PFSK-1 (cell line): ENCODE measurements around the gene XCR1.

Experiments
- FOXP2 ChIP-seq: optimal IDR thresholded peaks from 2 replicates; pipeline ENCODE3; 2011; ENCODE audit warnings: borderline replicate concordance, control low read depth, inconsistent platforms; ENCODE audit not compliant: insufficient read depth; ENCODE audit errors: extremely low read length, extremely low read depth
- POLR2AphosphoS5 ChIP-seq: IDR thresholded peaks from 2 replicates; pipeline ENCODE4 v1.6.1; 2012; ENCODE audit warnings: low read depth, mild to moderate bottlenecking, control low read depth, low read length, moderate library complexity
- REST ChIP-seq, 2 experiments: IDR thresholded peaks; 2 replicates each; pipeline versions ENCODE4 v1.6.1 to v1.8.0; 2011 to 2012; ENCODE audit warnings: low read depth in 2 of 2, low read length in 2 of 2, control low read depth in 1 of 2, inconsistent platforms in 1 of 2, mild to moderate bottlenecking in 1 of 2, moderate library complexity in 1 of 2; ENCODE audit not compliant: insufficient read depth in 1 of 2
- SIN3A ChIP-seq: IDR thresholded peaks from 2 replicates; pipeline ENCODE4 v1.6.1; 2012; ENCODE audit warnings: mild to moderate bottlenecking, low read length, moderate library complexity, borderline replicate concordance; ENCODE audit not compliant: insufficient read depth
- TAF1 ChIP-seq: IDR thresholded peaks from 2 replicates; pipeline ENCODE4 v1.6.1; 2012; ENCODE audit warnings: low read length, control low read depth, borderline replicate concordance; ENCODE audit not compliant: insufficient read depth

XCR1 gene

GRCh38 chr3:45991341-45991740, 35.9 kb downstream of the XCR1 start:
- TF ChIP-seq SIN3A (no peak), FOXP2 (no peak), TAF1 (no peak), POLR2AphosphoS5 (no peak), REST (IDR thresholded peaks at IDR 0.05; ENCODE audit: insufficient read depth in 1 of 2, low read depth in 2 of 2, low read length in 2 of 2) (no peak)

DNA sequence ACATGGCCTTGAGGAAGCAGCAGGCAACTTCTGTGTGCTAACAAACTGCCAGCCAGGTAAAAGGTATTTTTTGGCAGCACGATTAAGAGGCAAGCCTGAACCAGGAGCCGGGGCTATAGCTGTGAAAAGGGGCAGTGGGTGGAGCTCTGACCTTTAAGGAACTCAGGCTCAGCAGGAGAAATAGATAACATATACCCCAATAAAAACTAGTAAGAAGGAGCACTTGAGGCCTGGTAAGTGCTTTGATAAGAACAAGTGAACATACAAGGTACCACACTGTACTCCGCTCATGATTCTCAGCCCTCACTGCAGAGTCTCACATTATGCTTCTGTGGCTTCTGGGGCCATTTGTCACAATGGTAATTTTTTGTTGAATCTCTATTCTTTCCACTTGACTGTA, 37.1 kb downstream of the XCR1 start:
- TF ChIP-seq TAF1 = no peak
- TF ChIP-seq SIN3A = no peak
- no peak for TF ChIP-seq REST (IDR thresholded peaks at IDR 0.05; ENCODE audit: insufficient read depth in 1 of 2, low read depth in 2 of 2, low read length in 2 of 2)
- no peak for TF ChIP-seq FOXP2
- TF ChIP-seq POLR2AphosphoS5 = no peak

GRCh38 chr3:45988804-45989203, 38.5 kb downstream of the XCR1 start:
- TF ChIP-seq POLR2AphosphoS5 = no peak
- TF ChIP-seq REST (IDR thresholded peaks at IDR 0.05; ENCODE audit: insufficient read depth in 1 of 2, low read depth in 2 of 2, low read length in 2 of 2) = no peak
- no peak for TF ChIP-seq SIN3A

- no peak for TF ChIP-seq FOXP2
- no peak for TF ChIP-seq REST (IDR thresholded peaks at IDR 0.05; ENCODE audit: insufficient read depth in 1 of 2, low read depth in 2 of 2, low read length in 2 of 2)
- no peak for TF ChIP-seq POLR2AphosphoS5
- TF ChIP-seq SIN3A = no peak
- no peak for TF ChIP-seq TAF1
Measured at GRCh38 chr3:45988362-45988761, 38.9 kb downstream of the XCR1 start.
